Transverse colon (tissue), 4 donors: ENCODE measurements around the gene MOCS2. TPM values are rescaled to one million over a fixed set of nuclear protein-coding genes. Genes with fewer than 3 reads are reported as not detected.

Experiments
- DNase-seq: peaks from one replicate; pipeline ENCODE4 v3.0.0-alpha.2; 2019
- H3K27ac ChIP-seq, 4 donors: fragments of 200-600 bp; sonication (generic); 2 replicates each; pipeline ENCODE4 v1.5.1; 2016 to 2018; ENCODE audit warnings: inconsistent platforms in 4 of 4
- H3K27me3 ChIP-seq: fragments of 200-600 bp; sonication (generic); 2 replicates; pipeline ENCODE4 v1.5.1; 2017; ENCODE audit warnings: inconsistent platforms
- H3K36me3 ChIP-seq, 4 donors: fragments of 200-600 bp; sonication (generic); 2 replicates each; pipeline ENCODE4 v1.5.1; 2017 to 2019; ENCODE audit warnings: inconsistent platforms in 4 of 4
- H3K4me1 ChIP-seq, 4 donors: fragments of 200-600 bp; sonication (generic); 2 replicates each; pipeline ENCODE4 v1.5.1; 2017 to 2020; ENCODE audit warnings: inconsistent platforms in 4 of 4
- H3K4me3 ChIP-seq, 4 donors: fragments of 200-600 bp; sonication (generic); 1 replicate in 1 of 4; 2 replicates in 3 of 4; pipeline versions ENCODE4 v1.5.1 to v1.6.1; 2017 to 2019; ENCODE audit warnings: inconsistent platforms in 4 of 4
- H3K9me3 ChIP-seq, 2 donors: fragments of 200-600 bp; sonication (generic); 2 replicates each; pipeline ENCODE4 v1.5.1; 2017 to 2019; ENCODE audit warnings: inconsistent platforms in 2 of 2
- CTCF ChIP-seq, 5 experiments: fragments of 200-600 bp in 3 of 5; fragments of 450-650 bp in 2 of 5; sonication (generic) in 3 of 5; IDR thresholded peaks; 1 replicate in 2 of 5; 2 replicates in 3 of 5; pipeline ENCODE4 v1.5.1; 2016 to 2017; ENCODE audit warnings: antibody characterized with exemption in 5 of 5, inconsistent platforms in 3 of 5, mild to moderate bottlenecking in 2 of 5, moderate library complexity in 1 of 5
- EP300 ChIP-seq: sonication (generic); formaldehyde crosslinking; IDR thresholded peaks from one replicate; pipeline ENCODE4 v1.6.1; 2017; ENCODE audit warnings: antibody characterized with exemption, low read depth
- POLR2A ChIP-seq: fragments of 450-650 bp; IDR thresholded peaks from one replicate; pipeline ENCODE4 v1.6.1; 2016; ENCODE audit warnings: antibody characterized with exemption, mild to moderate bottlenecking, moderate library complexity
- POLR2AphosphoS5 ChIP-seq, 3 donors: sonication (generic); formaldehyde crosslinking; IDR thresholded peaks; one replicate each; pipeline ENCODE4 v1.6.1; 2016; ENCODE audit warnings: antibody characterized with exemption in 3 of 3
- WGBS, 2 donors: methylation state at CpG; one replicate each; pipeline ENCODE4 v1.1.5; 2018; ENCODE audit warnings: low coverage in 1 of 2; 5-methylcytosine and 5-hydroxymethylcytosine counted together
- in situ Hi-C, 4 donors: fragments of 200-750 bp; cut with MboI; loops; one replicate each; pipeline versions ENCODE4 v1.15.0 to v1.15.1; 2017; ENCODE audit warnings: low sequenced_read_pairs in 3 of 4, low pct_ligation_motif_present in 1 of 4, low pct_unique_long_range_greater_than_20kb in 1 of 4
- intact Hi-C: fragments of 100-400 bp; cut with DNase I; formaldehyde crosslinking; loops from one replicate; pipeline ENCODE4 v1.15.1; 2023; ENCODE audit warnings: low total_unique reads
- total RNA-seq, 4 donors: library from RNA; depleted of rRNA; stranded (reverse); fragments of >200 nt; gene quantifications; one replicate each; pipeline ENCODE4 v1.1.0, GENCODE V29; 2016

MOCS2 gene
- total RNA-seq, 4 donors from 2014 or later, result 7.0 to 36.8 (median 23.5) TPM

- intact Hi-C loops, result no loop called here
Observed at GRCh38 chr5:53120165-53120564, 10.6 kb upstream of the MOCS2 start.

GRCh38 chr5:53118879-53119278, 9.3 kb upstream of the MOCS2 start:
- in situ Hi-C loops (no loop called here), intact Hi-C loops (no loop called here)
- H3K4me1 ChIP-seq, result no peaks in the 10 kb centered on the region
- no peaks in the 10 kb centered on the region for H3K36me3 ChIP-seq
- WGBS, 2 donors, result 76 to 80% methylated on average over 4 to 5 of the region's 5 CpGs
- no peaks in the 10 kb centered on the region for H3K27me3 ChIP-seq
- H3K4me3 ChIP-seq, result no peak overlapping the region
- no peaks in the 10 kb centered on the region for H3K9me3 ChIP-seq
- no peak for DNase-seq
- no peak for TF ChIP-seq POLR2A
- H3K27ac ChIP-seq, result no peak overlapping the region

More at GRCh38 chr5:53120165-53120564, 10.6 kb upstream of the MOCS2 start:
- Histone ChIP-seq H3K4me3 (no peak overlapping the region), H3K27me3 (no peaks in the 10 kb centered on the region), H3K36me3 (no peaks in the 10 kb centered on the region), H3K27ac (no peak overlapping the region), H3K4me1 (no peaks in the 10 kb centered on the region), H3K9me3 (no peaks in the 10 kb centered on the region)
- WGBS, 2 donors, result 92 to 100% methylated on average over 1 of the region's 1 CpG
- in situ Hi-C loops, result no loop called here
- TF ChIP-seq CTCF (IDR thresholded peaks at IDR 0.05) (no peak), POLR2A (no peak), POLR2AphosphoS5 (IDR thresholded peaks at IDR 0.05) (no peak), EP300 (no peak)
- no peak for DNase-seq

GRCh38 chr5:53116597-53116996, 7.0 kb upstream of the MOCS2 start:
- Histone ChIP-seq H3K4me1 (no peaks in the 10 kb centered on the region), H3K27ac (no peak overlapping the region), H3K36me3 (no peaks in the 10 kb centered on the region), H3K4me3 (no peak overlapping the region), H3K27me3 (no peaks in the 10 kb centered on the region), H3K9me3 (no peaks in the 10 kb centered on the region)
- intact Hi-C loops (no loop called here), in situ Hi-C loops (no loop called here)
- DNase-seq, result no peak
- TF ChIP-seq POLR2A (no peak), EP300 (no peak), POLR2AphosphoS5 (IDR thresholded peaks at IDR 0.05) (no peak), CTCF (IDR thresholded peaks at IDR 0.05) (no peak)
- 41% methylated on average over 1 of the region's 1 CpG; no CpG with 5 or more reads in 1 of the 2 donors for WGBS, 2 donors

- no peaks in the 10 kb centered on the region for H3K27me3 ChIP-seq
- no peak overlapping the region for H3K27ac ChIP-seq
- TF ChIP-seq POLR2AphosphoS5 (IDR thresholded peaks at IDR 0.05) (no peak), POLR2A (no peak), CTCF (IDR thresholded peaks at IDR 0.05) (peak in 1 of 5 experiments; percentile 15)
- H3K36me3 ChIP-seq, result no peaks in the 10 kb centered on the region
- no peaks in the 10 kb centered on the region for H3K9me3 ChIP-seq
- H3K4me3 ChIP-seq, result no peak overlapping the region
- no peak for DNase-seq
- intact Hi-C loops, result no loop called here
- in situ Hi-C loops, result no loop called here
- H3K4me1 ChIP-seq, result peaks cover 0 to 9% (median 6%) of the 10 kb centered on the region in 4 donors
Observed at GRCh38 chr5:53114988-53115387, 5.4 kb upstream of the MOCS2 start.

- no peaks in the 10 kb centered on the region for H3K9me3 ChIP-seq
- H3K27me3 ChIP-seq, result no peaks in the 10 kb centered on the region
- in situ Hi-C loops (no loop called here), intact Hi-C loops (no loop called here)
- no peak for DNase-seq
- H3K4me1 ChIP-seq, result peaks cover 0 to 10% (median 7%) of the 10 kb centered on the region in 4 donors
- TF ChIP-seq POLR2AphosphoS5 (IDR thresholded peaks at IDR 0.05), result no peak
- TF ChIP-seq POLR2A, result no peak
- TF ChIP-seq CTCF (IDR thresholded peaks at IDR 0.05), result no peak
- no peak for TF ChIP-seq EP300
- H3K4me3 ChIP-seq, result no peak overlapping the region
- no peaks in the 10 kb centered on the region for H3K36me3 ChIP-seq
- H3K27ac ChIP-seq, result no peak overlapping the region
- WGBS, 2 donors, result 91 to 93% methylated on average over 4 to 9 of the region's 9 CpGs
Observed at GRCh38 chr5:53113947-53114346, 4.4 kb upstream of the MOCS2 start.
